Measurements from ENCODE around the gene MAGEA3.

Gene MAGEA3

GRCh38 chrX:152738560-152738959 is 40.0 kb downstream of the MAGEA3 start:
- in situ Hi-C loops (cut with HindIII; ENCODE audit: low pct_ligation_motif_present, low sequenced_read_pairs) = no loop called here
- no peak for DNase-seq

More at GRCh38 chrX:152738560-152738959, 40.0 kb downstream of the MAGEA3 start:
- Histone ChIP-seq H3K27me3 (replicated peaks) (no peaks in the 10 kb centered on the region), H3K36me3 (replicated peaks) (no peaks in the 10 kb centered on the region), H3K4me3 (ENCODE audit: low read depth, low read length) (no peak overlapping the region), H3K27ac (no peak overlapping the region)
- TF ChIP-seq CTCF (IDR thresholded peaks at IDR 0.05; ENCODE audit: low read depth, low read length, missing control alignments) = no peak

Measured in brain microvascular endothelial cell (primary cell).